HEK293T (cell line): Measurements from ENCODE around the gene ZNF511.

Experiments used
- BHLHE40 ChIP-seq: fragments of 450-650 bp; IDR thresholded peaks from 2 replicates; pipeline ENCODE4 v1.6.1; 2016; ENCODE audit warnings: mild to moderate bottlenecking, moderate library complexity, borderline replicate concordance
- FOXA1 ChIP-seq: fragments of 450-650 bp; IDR thresholded peaks from 2 replicates; pipeline ENCODE4 v1.6.1; 2016; ENCODE audit warnings: mild to moderate bottlenecking
- FOXM1 ChIP-seq: fragments of 450-650 bp; IDR thresholded peaks from 2 replicates; pipeline ENCODE4 v1.6.1; 2017; ENCODE audit warnings: mild to moderate bottlenecking, borderline replicate concordance
- L3MBTL2 ChIP-seq: fragments of 450-650 bp; conservative IDR thresholded peaks from 2 replicates; pipeline ENCODE4 v1.6.1; 2016; ENCODE audit warnings: mild to moderate bottlenecking
- LEF1 ChIP-seq: fragments of 450-650 bp; IDR thresholded peaks from 2 replicates; pipeline ENCODE4 v1.6.1; 2017; ENCODE audit warnings: mild to moderate bottlenecking, borderline replicate concordance
- NFRKB ChIP-seq: fragments of 450-650 bp; IDR thresholded peaks from 2 replicates; pipeline ENCODE4 v1.6.1; 2016; ENCODE audit warnings: mild to moderate bottlenecking, moderate library complexity
- PKNOX1 ChIP-seq: fragments of 450-650 bp; IDR thresholded peaks from 2 replicates; pipeline ENCODE4 v1.6.1; 2016
- SP1 ChIP-seq: fragments of 450-650 bp; IDR thresholded peaks from 2 replicates; pipeline ENCODE4 v1.6.1; 2017
- TARDBP ChIP-seq: fragments of 450-650 bp; IDR thresholded peaks from 2 replicates; pipeline ENCODE4 v1.6.1; 2016
- ZNF384 ChIP-seq: fragments of 450-650 bp; IDR thresholded peaks from 2 replicates; pipeline ENCODE4 v1.6.1; 2016

GRCh38 chr10:133262696-133263095, 46.0 kb upstream of the ZNF511 start:
- no peak for TF ChIP-seq FOXM1
- no peak for TF ChIP-seq BHLHE40
- TF ChIP-seq PKNOX1 = no peak
- no peak for TF ChIP-seq SP1
- no peak for TF ChIP-seq FOXA1
- TF ChIP-seq NFRKB = no peak
- no peak for TF ChIP-seq TARDBP
- TF ChIP-seq LEF1 = no peak
- TF ChIP-seq L3MBTL2 = no peak
- no peak for TF ChIP-seq ZNF384
